ENCODE results near the gene SLC1A7. TPM values are rescaled to one million over a fixed set of nuclear protein-coding genes. Genes with fewer than 3 reads are reported as not detected.

The SLC1A7 gene
- total and polyA plus RNA-seq, 2 of the 13 experiments (the other 11 are each of a cell fraction or from before 2014, with no cell fraction given) = 0.04 to 2.0 TPM

GRCh38 chr1:53085405-53085804, 57.0 kb downstream of the SLC1A7 start (continued):
- TF ChIP-seq ZNF343 (CRISPR knock-in tag; IDR thresholded peaks at IDR 0.05) (no peak), JDP2 (CRISPR knock-in tag; IDR thresholded peaks at IDR 0.05; ENCODE audit: borderline replicate concordance) (no peak)

DNA sequence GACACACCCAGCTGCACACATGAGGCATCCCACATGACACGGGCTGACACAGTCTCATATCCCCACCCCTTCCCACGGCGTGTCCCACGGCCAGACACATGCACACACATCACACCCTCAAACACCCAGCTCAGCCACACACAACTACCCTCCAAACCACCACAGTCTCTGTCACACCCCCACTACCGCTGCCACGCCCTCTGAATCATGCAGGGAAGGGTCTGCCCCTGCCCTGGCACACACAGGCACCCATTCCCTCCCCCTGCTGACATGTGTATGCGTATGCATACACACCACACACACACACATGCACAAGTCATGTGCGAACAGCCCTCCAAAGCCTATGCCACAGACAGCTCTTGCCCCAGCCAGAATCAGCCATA, 57.9 kb downstream of the SLC1A7 start:
- no peaks in the 10 kb centered on the region for H4K20me1 ChIP-seq (ENCODE audit: insufficient read depth, low read length)
- in situ Hi-C loops (cut with HindIII; ENCODE audit: extremely low pct_ligation_motif_present, low pct_unique_long_range_greater_than_20kb) = no loop called here
- no peaks in the 10 kb centered on the region for H3K79me2 ChIP-seq (ENCODE audit: insufficient read depth, low read length)
- peaks cover 56% of the 10 kb centered on the region for H3K4me1 ChIP-seq (ENCODE audit: insufficient read depth, low read length)
- no peaks in the 10 kb centered on the region for H3K9me3 ChIP-seq (ENCODE audit: low read length)
- H2AFZ ChIP-seq (ENCODE audit: low read length) = no peak overlapping the region
- TF ChIP-seq, protein P1, sequence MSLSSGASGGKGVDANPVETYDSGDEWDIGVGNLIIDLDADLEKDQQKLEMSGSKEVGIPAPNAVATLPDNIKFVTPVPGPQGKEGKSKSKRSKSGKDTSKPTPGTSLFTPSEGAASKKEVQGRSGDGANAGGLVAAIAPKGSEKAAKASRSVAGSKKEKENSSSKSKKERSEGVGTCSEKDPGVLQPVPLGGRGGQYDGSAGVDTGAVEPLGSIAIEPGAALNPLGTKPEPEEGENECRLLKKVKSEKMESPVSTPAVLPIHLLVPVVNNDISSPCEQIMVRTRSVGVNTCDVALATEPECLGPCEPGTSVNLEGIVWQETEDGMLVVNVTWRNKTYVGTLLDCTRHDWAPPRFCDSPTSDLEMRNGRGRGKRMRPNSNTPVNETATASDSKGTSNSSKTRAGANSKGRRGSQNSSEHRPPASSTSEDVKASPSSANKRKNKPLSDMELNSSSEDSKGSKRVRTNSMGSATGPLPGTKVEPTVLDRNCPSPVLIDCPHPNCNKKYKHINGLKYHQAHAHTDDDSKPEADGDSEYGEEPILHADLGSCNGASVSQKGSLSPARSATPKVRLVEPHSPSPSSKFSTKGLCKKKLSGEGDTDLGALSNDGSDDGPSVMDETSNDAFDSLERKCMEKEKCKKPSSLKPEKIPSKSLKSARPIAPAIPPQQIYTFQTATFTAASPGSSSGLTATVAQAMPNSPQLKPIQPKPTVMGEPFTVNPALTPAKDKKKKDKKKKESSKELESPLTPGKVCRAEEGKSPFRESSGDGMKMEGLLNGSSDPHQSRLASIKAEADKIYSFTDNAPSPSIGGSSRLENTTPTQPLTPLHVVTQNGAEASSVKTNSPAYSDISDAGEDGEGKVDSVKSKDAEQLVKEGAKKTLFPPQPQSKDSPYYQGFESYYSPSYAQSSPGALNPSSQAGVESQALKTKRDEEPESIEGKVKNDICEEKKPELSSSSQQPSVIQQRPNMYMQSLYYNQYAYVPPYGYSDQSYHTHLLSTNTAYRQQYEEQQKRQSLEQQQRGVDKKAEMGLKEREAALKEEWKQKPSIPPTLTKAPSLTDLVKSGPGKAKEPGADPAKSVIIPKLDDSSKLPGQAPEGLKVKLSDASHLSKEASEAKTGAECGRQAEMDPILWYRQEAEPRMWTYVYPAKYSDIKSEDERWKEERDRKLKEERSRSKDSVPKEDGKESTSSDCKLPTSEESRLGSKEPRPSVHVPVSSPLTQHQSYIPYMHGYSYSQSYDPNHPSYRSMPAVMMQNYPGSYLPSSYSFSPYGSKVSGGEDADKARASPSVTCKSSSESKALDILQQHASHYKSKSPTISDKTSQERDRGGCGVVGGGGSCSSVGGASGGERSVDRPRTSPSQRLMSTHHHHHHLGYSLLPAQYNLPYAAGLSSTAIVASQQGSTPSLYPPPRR (CRISPR knock-in tag; IDR thresholded peaks at IDR 0.05; ENCODE audit: borderline replicate concordance) = no peak
- no peak for TF ChIP-seq ZNF280B (CRISPR knock-in tag; IDR thresholded peaks at IDR 0.05; ENCODE audit: borderline replicate concordance)
- TF ChIP-seq ZFYVE20 (CRISPR knock-in tag; IDR thresholded peaks at IDR 0.05; ENCODE audit: borderline replicate concordance, low read depth) = no peak
- TF ChIP-seq, protein P2, sequence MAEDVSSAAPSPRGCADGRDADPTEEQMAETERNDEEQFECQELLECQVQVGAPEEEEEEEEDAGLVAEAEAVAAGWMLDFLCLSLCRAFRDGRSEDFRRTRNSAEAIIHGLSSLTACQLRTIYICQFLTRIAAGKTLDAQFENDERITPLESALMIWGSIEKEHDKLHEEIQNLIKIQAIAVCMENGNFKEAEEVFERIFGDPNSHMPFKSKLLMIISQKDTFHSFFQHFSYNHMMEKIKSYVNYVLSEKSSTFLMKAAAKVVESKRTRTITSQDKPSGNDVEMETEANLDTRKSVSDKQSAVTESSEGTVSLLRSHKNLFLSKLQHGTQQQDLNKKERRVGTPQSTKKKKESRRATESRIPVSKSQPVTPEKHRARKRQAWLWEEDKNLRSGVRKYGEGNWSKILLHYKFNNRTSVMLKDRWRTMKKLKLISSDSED (CRISPR knock-in tag; IDR thresholded peaks at IDR 0.05) = no peak
- no peak for TF ChIP-seq ZNF205 (CRISPR knock-in tag; IDR thresholded peaks at IDR 0.05)
- intact Hi-C loops (cut with micrococcal nuclease; ENCODE audit: unreplicated experiment) = loop anchor here (10.0 kb wide), 1 partner anchor 100 kb away; no protein-coding TSS in a partner anchor
- no peaks in the 10 kb centered on the region for H3K36me3 ChIP-seq (replicated peaks in 1 of 2; ENCODE audit: control insufficient read depth in 1 of 2, insufficient read depth in 2 of 2, low read length in 2 of 2)
- H3K4me2 ChIP-seq (ENCODE audit: low read depth, low read length) = no peak overlapping the region
- no peak for DNase-seq (ENCODE audit: low spot score)
- H3K9ac ChIP-seq (ENCODE audit: insufficient read depth, low read depth, low read length) = no peak overlapping the region
- H3K27me3 ChIP-seq (ENCODE audit: control insufficient read depth in 1 of 2, insufficient read depth in 2 of 2, low read length in 2 of 2) = peaks cover 21 to 71% of the 10 kb centered on the region in 2 experiments
- no peak overlapping the region for H3K4me3 ChIP-seq (replicated peaks in 1 of 3; ENCODE audit: insufficient read depth in 1 of 3, low read depth in 2 of 3, low read length in 3 of 3)
- ChIA-PET CTCF (ENCODE audit: low intra/inter-chr PET ratio, low total read pairs) (no interaction called here), POLR2A (no interaction called here)
- no peak for FAIRE-seq
- no TSS peak for BruUV-seq (replicated peaks)
- no peak overlapping the region for H3K27ac ChIP-seq (ENCODE audit: extremely low read length, insufficient read depth, low read length)
- ATAC-seq = no peak
- 53% methylated on average over 6 of the region's 8 CpGs for WGBS (ENCODE audit: low lambda C conversion rate)

Data from HepG2 (cell line).